ENCODE data around the gene FAM161B. TPM values are rescaled to one million over a fixed set of nuclear protein-coding genes. Genes with fewer than 3 reads are reported as not detected.

FAM161B gene
- polyA plus RNA-seq, 3 donors, result 0.76 to 1.4 (median 1.4) TPM

DNA sequence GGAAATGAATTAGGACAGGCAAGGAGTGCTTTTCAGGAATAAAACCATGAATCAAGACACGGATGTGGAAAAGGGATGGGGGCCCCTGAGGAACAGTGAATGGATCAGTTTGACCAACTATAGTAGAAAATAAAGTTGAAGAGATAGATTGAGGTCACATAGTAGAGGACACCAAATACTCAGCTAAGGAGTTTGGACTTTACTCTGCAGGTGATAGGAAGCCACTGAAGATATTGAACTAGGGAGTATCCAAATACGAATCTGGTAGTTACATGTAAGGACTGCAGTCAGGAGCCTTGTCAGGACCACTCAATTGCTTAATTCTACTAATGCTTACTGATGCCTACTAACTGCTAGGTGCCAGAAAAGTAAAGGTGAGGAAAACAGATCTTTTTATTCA is 48.8 kb upstream of the FAM161B start:
- no peak overlapping the region for H3K9ac ChIP-seq (ENCODE audit: insufficient read depth, low read length, poor library complexity, severe bottlenecking)
- no peak overlapping the region for H3K4me3 Mint-ChIP-seq
- H3K4me3 ChIP-seq (replicated peaks in 1 of 3; ENCODE audit: low read depth in 2 of 3, low read length in 3 of 3), result no peak overlapping the region
- H3K4me2 ChIP-seq (replicated peaks; ENCODE audit: extremely low read depth, low read length, poor library complexity, severe bottlenecking), result no peak overlapping the region
- intact Hi-C loops (cut with micrococcal nuclease), result no loop called here
- H3K36me3 ChIP-seq (replicated peaks in 1 of 2; ENCODE audit: control insufficient read depth in 1 of 2, insufficient read depth in 2 of 2, low read length in 2 of 2), result peaks cover 0 to 24% of the 10 kb centered on the region in 2 donors
- 89% methylated on average over 1 of the region's 2 CpGs for WGBS (ENCODE audit: insufficient coverage)
- peaks cover 0 to 1% (median 0%) of the 10 kb centered on the region in 3 donors for H3K27me3 Mint-ChIP-seq (ENCODE audit: low read depth in 3 of 3)
- H3K27ac ChIP-seq (ENCODE audit: low read depth in 1 of 2, low read length in 2 of 2), result no peak overlapping the region
- no peaks in the 10 kb centered on the region for H3K9me3 ChIP-seq (replicated peaks in 1 of 2; ENCODE audit: control insufficient read depth in 1 of 2, insufficient read depth in 1 of 2, low read length in 2 of 2)
- H3K27ac Mint-ChIP-seq, result peak overlapping the region in 2 of 7 donors; percentile 18 to 55
- H3K27me3 ChIP-seq (ENCODE audit: control insufficient read depth in 2 of 2, insufficient read depth in 2 of 2, low read length in 2 of 2), result no peaks in the 10 kb centered on the region
- TF ChIP-seq, protein P1, sequence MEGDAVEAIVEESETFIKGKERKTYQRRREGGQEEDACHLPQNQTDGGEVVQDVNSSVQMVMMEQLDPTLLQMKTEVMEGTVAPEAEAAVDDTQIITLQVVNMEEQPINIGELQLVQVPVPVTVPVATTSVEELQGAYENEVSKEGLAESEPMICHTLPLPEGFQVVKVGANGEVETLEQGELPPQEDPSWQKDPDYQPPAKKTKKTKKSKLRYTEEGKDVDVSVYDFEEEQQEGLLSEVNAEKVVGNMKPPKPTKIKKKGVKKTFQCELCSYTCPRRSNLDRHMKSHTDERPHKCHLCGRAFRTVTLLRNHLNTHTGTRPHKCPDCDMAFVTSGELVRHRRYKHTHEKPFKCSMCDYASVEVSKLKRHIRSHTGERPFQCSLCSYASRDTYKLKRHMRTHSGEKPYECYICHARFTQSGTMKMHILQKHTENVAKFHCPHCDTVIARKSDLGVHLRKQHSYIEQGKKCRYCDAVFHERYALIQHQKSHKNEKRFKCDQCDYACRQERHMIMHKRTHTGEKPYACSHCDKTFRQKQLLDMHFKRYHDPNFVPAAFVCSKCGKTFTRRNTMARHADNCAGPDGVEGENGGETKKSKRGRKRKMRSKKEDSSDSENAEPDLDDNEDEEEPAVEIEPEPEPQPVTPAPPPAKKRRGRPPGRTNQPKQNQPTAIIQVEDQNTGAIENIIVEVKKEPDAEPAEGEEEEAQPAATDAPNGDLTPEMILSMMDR (IDR thresholded peaks at IDR 0.05), result no peak
- H4K20me1 ChIP-seq (ENCODE audit: insufficient read depth, low read length), result no peaks in the 10 kb centered on the region
- H3K36me3 Mint-ChIP-seq, result peaks cover 24 to 26% of the 10 kb centered on the region in 2 donors
- H3K9me3 Mint-ChIP-seq, result no peaks in the 10 kb centered on the region
- H3K79me2 ChIP-seq (ENCODE audit: insufficient read depth, low read length), result no peaks in the 10 kb centered on the region
- H3K4me1 ChIP-seq (ENCODE audit: control insufficient read depth in 1 of 2, insufficient read depth in 2 of 2, low read length in 2 of 2), result no peaks in the 10 kb centered on the region
- no peak for DNase-seq
- H2AFZ ChIP-seq (ENCODE audit: insufficient read depth, low read depth, low read length, poor library complexity, severe bottlenecking), result no peak overlapping the region
- H3K4me1 Mint-ChIP-seq, result no peaks in the 10 kb centered on the region

DNA sequence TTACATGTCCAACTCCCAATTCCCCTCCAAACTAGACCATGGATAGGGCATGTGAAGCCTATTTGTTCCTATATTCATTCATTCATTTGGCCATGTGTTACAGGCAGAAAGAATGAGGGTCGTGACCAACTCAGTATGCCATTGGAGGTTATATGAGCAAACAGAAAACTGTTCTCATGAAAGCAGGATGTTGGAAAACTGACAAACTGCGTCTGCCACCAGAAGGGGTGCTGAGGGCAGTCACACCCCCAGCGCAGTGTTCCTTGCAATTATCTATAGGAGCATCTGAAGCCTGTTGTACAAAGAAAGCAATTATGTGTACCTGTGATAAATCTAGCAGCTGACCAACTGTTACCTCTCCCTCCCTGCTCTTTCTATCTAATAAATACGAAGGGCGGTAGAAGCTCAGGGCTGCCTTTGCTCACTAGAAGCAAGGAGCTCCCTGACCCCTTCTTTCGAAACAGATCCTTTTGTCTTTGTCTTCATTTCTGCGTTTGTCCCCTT is 48.1 kb upstream of the FAM161B start:
- Histone ChIP-seq H3K4me1 (ENCODE audit: control insufficient read depth in 1 of 2, insufficient read depth in 2 of 2, low read length in 2 of 2) (no peaks in the 10 kb centered on the region), H3K27ac (ENCODE audit: low read depth in 1 of 2, low read length in 2 of 2) (no peak overlapping the region), H3K9ac (ENCODE audit: insufficient read depth, low read length, poor library complexity, severe bottlenecking) (no peak overlapping the region), H3K27me3 (ENCODE audit: control insufficient read depth in 2 of 2, insufficient read depth in 2 of 2, low read length in 2 of 2) (no peaks in the 10 kb centered on the region), H3K9me3 (replicated peaks in 1 of 2; ENCODE audit: control insufficient read depth in 1 of 2, insufficient read depth in 1 of 2, low read length in 2 of 2) (no peaks in the 10 kb centered on the region), H3K4me2 (replicated peaks; ENCODE audit: extremely low read depth, low read length, poor library complexity, severe bottlenecking) (no peak overlapping the region), H2AFZ (ENCODE audit: insufficient read depth, low read depth, low read length, poor library complexity, severe bottlenecking) (no peak overlapping the region), H4K20me1 (ENCODE audit: insufficient read depth, low read length) (no peaks in the 10 kb centered on the region), H3K79me2 (ENCODE audit: insufficient read depth, low read length) (no peaks in the 10 kb centered on the region), H3K36me3 (replicated peaks in 1 of 2; ENCODE audit: control insufficient read depth in 1 of 2, insufficient read depth in 2 of 2, low read length in 2 of 2) (peaks cover 0 to 19% of the 10 kb centered on the region in 2 donors), H3K4me3 (replicated peaks in 1 of 3; ENCODE audit: low read depth in 2 of 3, low read length in 3 of 3) (no peak overlapping the region)
- no peak overlapping the region for H3K4me3 Mint-ChIP-seq
- no peaks in the 10 kb centered on the region for H3K9me3 Mint-ChIP-seq
- TF ChIP-seq, protein P1 (IDR thresholded peaks at IDR 0.05), result no peak
- intact Hi-C loops (cut with micrococcal nuclease), result no loop called here
- H3K27me3 Mint-ChIP-seq (ENCODE audit: low read depth in 3 of 3), result peaks cover 0 to 1% (median 0%) of the 10 kb centered on the region in 3 donors
- 97% methylated on average over 3 of the region's 7 CpGs for WGBS (ENCODE audit: insufficient coverage)
- no peak overlapping the region for H3K27ac Mint-ChIP-seq
- H3K36me3 Mint-ChIP-seq, result peaks cover 18 to 20% of the 10 kb centered on the region in 2 donors
- H3K4me1 Mint-ChIP-seq, result no peaks in the 10 kb centered on the region
- DNase-seq, result no peak
